DMS 273 (cell line): ENCODE measurements around the gene TAGAP.

Source experiments
- DNase-seq: peaks from one replicate; lab custom pipeline; 2025; ENCODE audit not compliant: unreplicated experiment; lab: John Stamatoyannopoulos, UW

Gene TAGAP

GRCh38 chr6:159074120-159074684 is 29.4 kb upstream of the TAGAP start:
- DNase-seq, result peak; percentile 52

- DNase-seq, result no peak
Measured at GRCh38 chr6:159071843-159072769, 27.3 kb upstream of the TAGAP start.

- DNase-seq, result no peak
Measured at GRCh38 chr6:159068904-159069578, 24.2 kb upstream of the TAGAP start.

- DNase-seq, result no peak
Measured at GRCh38 chr6:159067334-159067733, 22.5 kb upstream of the TAGAP start.

GRCh38 chr6:159066483-159066882 is 21.7 kb upstream of the TAGAP start:
- no peak for DNase-seq

GRCh38 chr6:159065759-159066329 is 21.1 kb upstream of the TAGAP start:
- no peak for DNase-seq

GRCh38 chr6:159065091-159065490 is 20.3 kb upstream of the TAGAP start:
- no peak for DNase-seq

- DNase-seq, result no peak
Measured at GRCh38 chr6:159064477-159064876, 19.7 kb upstream of the TAGAP start.

GRCh38 chr6:159063549-159063948 is 18.8 kb upstream of the TAGAP start:
- DNase-seq, result no peak

GRCh38 chr6:159062976-159063375 is 18.2 kb upstream of the TAGAP start:
- no peak for DNase-seq

- no peak for DNase-seq
Measured at GRCh38 chr6:159062564-159062945, 17.8 kb upstream of the TAGAP start.

- no peak for DNase-seq
Measured at GRCh38 chr6:159061805-159062563, 17.2 kb upstream of the TAGAP start.

- DNase-seq, result no peak
Measured at GRCh38 chr6:159061146-159061545, 16.4 kb upstream of the TAGAP start.

- DNase-seq, result no peak
Measured at GRCh38 chr6:159059885-159060506, 15.2 kb upstream of the TAGAP start.

GRCh38 chr6:159059141-159059540 is 14.3 kb upstream of the TAGAP start:
- no peak for DNase-seq

GRCh38 chr6:159056899-159057298 is 12.1 kb upstream of the TAGAP start:
- DNase-seq, result no peak

GRCh38 chr6:159056432-159056831 is 11.6 kb upstream of the TAGAP start:
- DNase-seq, result no peak

GRCh38 chr6:159056003-159056402 is 11.2 kb upstream of the TAGAP start:
- DNase-seq, result no peak

- no peak for DNase-seq
Measured at GRCh38 chr6:159053781-159054398, 9.1 kb upstream of the TAGAP start.

GRCh38 chr6:159052720-159053119 is 7.9 kb upstream of the TAGAP start:
- DNase-seq, result no peak
